GDM1 (cell line): Measurements from ENCODE around the gene INSYN2B.

Source experiments
- DNase-seq: peaks from one replicate; lab custom pipeline; 2025; lab: John Stamatoyannopoulos, UW

Gene INSYN2B

GRCh38 chr5:169933127-169933526 lies 47.2 kb downstream of the INSYN2B start:
- no peak for DNase-seq

GRCh38 chr5:169923988-169924387 lies 56.3 kb downstream of the INSYN2B start:
- no peak for DNase-seq

- no peak for DNase-seq
Observed at GRCh38 chr5:169922474-169922873, 57.8 kb downstream of the INSYN2B start.

GRCh38 chr5:169921949-169922348 lies 58.3 kb downstream of the INSYN2B start:
- DNase-seq = no peak

GRCh38 chr5:169921384-169921783 lies 58.9 kb downstream of the INSYN2B start:
- no peak for DNase-seq

- DNase-seq = no peak
Observed at GRCh38 chr5:169920474-169920873, 59.8 kb downstream of the INSYN2B start.

DNA sequence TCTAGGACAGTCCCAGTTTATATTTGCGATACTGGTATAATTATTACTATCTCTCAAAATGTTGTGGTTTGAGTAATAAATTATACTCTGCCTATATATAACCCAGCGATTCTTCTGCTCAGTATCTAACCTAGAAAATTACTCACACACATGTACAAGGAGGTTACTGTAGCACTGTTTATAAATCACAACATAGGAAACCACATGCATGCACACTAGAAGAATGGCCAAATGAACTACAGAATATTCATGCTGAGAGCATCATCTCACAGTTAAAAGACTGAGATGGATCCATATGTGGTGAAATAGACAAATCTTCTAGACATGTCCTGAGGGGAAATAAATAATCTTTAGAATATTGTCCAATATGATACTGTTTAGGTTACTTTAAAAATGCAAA lies 62.1 kb downstream of the INSYN2B start:
- DNase-seq = no peak

DNA sequence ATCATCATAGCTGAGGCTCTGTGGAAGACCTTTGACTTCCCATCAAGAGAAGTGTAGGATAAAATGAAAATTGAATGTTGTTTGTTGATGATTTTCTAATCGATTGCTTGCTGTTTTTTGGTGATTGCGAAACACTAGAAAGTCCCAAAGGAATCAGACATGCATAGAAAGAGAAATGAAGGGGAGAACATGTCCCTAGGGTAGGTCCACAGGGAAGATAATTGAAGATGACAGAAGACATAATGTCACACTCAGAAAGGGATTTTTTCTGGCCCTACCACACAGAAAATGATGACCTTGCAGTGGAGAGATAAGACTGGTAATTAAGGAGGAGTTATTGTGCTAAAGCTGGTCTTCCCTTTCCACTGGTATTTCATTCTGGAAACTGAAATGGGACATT lies 62.8 kb downstream of the INSYN2B start:
- no peak for DNase-seq

GRCh38 chr5:169914766-169915165 lies 65.5 kb downstream of the INSYN2B start:
- DNase-seq = no peak

DNA sequence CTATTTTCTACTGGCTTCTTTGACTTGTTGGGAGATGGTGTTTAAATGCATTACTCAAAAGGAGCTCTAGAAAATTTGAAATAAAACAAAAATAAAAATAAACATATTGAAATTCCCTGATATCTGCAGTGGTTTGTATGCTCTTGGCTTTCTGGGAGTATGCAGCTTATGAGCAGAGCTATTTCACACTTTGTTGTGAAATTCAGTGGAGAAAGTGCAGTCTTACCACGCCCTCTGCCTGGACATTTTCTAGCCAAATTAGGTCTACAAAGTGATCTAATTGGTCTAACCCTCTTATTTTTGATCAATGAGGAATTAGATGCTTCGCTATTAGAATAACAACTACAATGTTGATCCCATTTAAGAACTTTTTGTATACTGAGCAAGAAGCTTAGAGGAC lies 66.8 kb downstream of the INSYN2B start:
- DNase-seq = no peak

DNA sequence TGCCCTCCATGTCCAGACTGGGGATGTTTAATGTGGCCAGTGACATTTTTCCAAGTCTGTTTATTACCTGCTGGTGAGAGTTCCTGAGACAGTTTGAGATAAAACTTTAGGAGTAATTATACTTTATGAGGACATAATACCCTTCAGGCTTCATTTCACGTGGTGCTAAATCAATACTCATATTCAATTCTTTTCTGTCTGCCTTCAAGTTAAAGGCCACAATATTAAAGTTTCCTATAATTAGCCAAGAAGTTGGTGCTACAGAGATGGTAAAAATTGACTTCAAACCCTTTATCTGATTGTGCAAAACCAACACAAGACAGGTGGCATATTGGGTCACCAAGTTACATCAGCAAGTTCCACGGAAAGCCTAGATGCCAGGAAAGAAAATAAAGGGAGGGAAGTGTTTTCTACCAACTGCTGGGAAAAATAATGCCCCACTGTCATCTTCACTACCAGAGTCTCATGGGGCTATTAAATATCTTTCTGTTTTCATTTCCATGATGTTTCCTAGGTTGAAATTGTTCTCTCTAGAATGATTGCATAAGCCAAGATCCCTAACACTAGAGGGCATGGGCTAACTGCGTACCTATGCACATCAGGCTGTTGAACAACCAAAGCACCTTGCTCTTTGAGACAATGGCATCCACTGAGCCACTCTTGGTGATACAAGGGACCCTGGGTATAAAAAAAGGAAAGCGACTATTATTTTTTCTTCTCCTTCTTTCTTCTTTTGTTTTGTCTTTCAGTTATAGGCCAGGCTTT lies 68.7 kb downstream of the INSYN2B start:
- DNase-seq = no peak

DNA sequence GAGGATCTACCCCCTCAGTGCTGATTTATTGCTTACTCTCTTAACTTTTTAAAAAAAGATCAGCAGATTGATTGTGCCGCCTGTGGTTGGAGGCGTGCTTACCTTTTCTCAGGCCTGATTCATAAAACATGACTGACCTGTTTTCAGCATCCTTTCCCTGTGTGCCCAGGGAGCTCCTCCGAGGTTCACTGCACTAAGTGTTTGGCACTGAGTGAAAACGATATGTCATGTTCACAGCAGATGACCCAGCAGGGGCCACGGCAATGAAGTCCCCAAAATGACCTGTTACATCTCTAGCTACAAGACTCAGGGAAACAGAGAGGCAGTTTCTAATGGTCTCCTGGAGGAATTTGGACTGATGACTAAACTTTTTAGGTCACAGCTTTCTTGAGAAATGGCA lies 69.9 kb downstream of the INSYN2B start:
- no peak for DNase-seq

DNA sequence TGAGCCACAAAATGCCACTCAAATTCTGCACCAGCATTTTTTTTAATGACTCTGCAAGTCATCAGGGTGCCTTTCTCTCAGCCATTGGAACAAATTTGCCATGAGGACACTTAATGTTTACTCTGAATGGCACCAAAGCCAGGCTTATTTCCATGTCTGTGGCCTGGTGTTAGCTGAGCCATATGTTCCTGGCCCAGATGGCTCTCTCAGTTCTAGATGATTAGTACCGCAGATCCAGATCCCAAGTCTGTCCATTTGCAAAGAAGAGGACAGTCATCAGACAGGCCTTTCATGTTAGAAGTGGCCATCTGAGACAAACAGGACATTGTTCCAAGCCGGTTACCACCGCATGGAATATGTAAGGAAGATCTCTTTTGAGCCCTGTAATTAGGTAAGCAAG lies 70.3 kb downstream of the INSYN2B start:
- no peak for DNase-seq

DNA sequence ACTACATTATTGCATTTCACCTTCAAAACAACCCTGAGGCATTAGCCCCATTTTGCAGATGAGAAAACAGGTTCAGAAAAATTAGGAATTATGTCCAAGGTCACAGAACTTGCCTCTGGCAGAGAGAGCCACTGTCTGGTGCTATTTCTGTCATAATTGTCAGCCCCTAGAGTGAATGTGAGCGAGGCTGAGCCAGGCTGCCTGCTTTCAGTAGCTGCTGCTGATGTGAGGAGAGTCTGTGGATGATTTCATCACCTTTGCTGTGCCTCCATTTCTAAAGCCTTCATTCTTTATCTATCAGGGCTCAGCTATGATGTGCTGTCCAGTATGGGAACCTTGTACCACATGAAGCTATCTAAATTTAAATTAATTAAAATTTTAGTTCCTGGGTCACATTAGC lies 71.4 kb downstream of the INSYN2B start:
- DNase-seq = no peak

GRCh38 chr5:169906745-169907649 lies 73.3 kb downstream of the INSYN2B start:
- DNase-seq = no peak

DNA sequence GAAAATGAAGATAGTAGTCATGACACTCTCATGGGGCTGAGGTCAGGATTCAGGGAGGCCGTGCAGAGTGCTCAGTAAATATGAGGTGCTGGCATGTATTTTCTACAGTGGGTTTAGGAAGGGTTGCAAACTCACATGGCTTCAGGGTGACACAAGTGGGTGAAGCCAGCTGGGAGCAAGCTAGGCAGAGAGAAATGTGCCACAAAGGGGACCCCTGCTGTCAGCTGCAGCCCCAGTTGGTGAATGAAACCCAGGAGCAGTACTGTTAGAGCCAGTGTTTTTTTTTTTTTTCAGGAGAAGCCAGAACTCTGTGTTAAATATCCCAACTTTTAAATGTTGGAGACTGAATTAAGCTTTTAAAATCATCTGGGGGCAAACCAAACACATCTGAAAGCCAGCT lies 75.3 kb downstream of the INSYN2B start:
- no peak for DNase-seq

DNA sequence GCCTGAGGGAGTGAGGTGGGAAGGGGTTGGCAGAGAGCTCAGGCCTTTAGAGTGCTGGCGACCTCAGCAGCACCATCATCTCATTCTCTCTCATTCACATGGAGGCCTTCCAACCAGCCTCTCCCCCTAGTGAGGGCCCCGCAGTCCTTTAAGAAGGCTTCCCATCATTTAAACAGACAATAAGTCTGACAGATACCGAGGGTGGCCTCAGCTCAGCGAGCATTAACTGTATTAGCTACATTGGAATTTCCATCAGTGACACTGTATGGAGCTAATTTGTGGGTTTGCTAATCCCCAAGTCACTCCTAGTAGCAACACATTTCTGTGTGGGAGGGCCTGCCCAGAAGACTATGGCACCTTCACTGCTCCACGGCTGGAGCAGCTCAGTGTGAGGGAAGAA lies 75.8 kb downstream of the INSYN2B start:
- DNase-seq = no peak

- no peak for DNase-seq
Observed at GRCh38 chr5:169904059-169904458, 76.2 kb downstream of the INSYN2B start.

DNA sequence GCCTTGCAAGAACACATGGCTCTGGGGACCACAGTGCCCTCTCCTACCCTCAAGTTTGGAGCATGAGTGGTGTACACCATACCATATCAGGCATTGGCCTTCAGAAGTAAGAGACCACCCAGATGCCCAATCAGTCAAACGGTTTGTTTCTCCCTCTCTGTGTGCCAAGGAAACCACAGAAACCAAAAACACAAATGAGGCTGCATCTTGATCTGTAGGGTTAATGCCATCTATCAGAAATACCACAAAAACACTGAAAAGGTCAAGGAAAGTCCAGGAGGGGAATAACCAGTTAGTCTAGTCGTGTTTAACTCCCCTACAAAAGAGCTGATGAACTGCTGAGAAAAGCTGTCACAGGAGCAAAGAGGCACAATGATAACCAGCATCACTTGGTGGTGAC lies 78.4 kb downstream of the INSYN2B start:
- DNase-seq = no peak

- no peak for DNase-seq
Observed at GRCh38 chr5:169897481-169897880, 82.8 kb downstream of the INSYN2B start.

GRCh38 chr5:169895926-169896325 lies 84.4 kb downstream of the INSYN2B start:
- DNase-seq = no peak

DNA sequence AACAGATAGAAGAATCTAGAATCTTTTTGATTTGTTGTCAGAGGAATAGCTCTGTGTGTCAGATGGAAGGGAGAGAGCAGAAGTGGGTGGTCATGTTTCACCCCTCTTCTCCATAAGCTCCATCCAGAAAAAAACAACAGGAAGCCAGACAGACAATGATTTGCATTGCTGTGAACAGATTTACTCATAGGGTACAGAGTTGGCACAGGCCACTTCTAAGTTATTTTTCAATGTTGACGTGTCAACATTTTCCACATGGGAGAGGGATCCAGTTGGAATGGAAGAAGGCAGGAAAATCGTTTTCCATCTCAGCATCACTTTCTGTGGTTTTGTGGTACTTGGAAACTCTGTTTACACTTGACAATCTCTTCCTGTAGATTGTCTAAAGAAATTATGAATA lies 86.7 kb downstream of the INSYN2B start:
- DNase-seq = no peak

DNA sequence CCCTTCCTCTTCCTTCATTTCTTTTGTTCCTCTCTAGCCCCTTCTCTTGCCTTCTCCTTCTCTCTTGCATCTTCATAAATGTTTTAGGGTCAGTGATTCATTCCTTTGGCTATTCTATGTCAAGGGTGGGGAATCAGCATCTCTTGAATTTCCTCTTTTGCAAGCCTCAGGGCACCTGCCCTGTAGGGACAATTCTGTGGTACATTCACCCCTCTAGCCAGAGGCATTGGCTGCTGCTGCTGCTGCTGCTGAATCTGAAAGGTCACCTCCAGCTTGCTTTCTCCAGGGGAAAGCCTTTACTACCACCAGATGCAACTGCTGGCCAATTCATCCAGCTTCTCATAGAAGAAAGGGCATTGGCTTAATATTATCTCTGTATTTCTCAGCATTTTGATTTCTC lies 87.3 kb downstream of the INSYN2B start:
- no peak for DNase-seq
